IMR-90 (cell line): ENCODE measurements around the gene WDR45B. TPM values are rescaled to one million over a fixed set of nuclear protein-coding genes. Genes with fewer than 3 reads are reported as not detected.

Source experiments
- ATAC-seq: fragments of 200-7000 bp; cut with Tn5 transposase; 2 replicates; pipeline ENCODE4 v1.9.1; 2020; ENCODE audit warnings: low read depth, mild to moderate bottlenecking, moderate library complexity
- BruUV-seq: library from RNA; stranded (reverse); fragments of 400-500 nt; replicated peaks from 2 replicates; lab custom pipeline; 2021; lab: Mats Ljungman, UMichigan
- CTCF ChIA-PET: fragments of 300-600 bp; formaldehyde crosslinking; extraction: SDS; loops from one replicate; lab custom pipeline; 2021; ENCODE audit warnings: antibody characterized with exemption; lab: Yijun Ruan, JAX
- POLR2A ChIA-PET: fragments of 300-600 bp; sonication (Branson Sonifier 250); formaldehyde crosslinking; loops from one replicate; lab custom pipeline; 2022; ENCODE audit warnings: antibody characterized with exemption; ENCODE audit not compliant: unreplicated experiment; lab: Charles Lee
- DNase-seq: peaks from one replicate; pipeline ENCODE4 v3.0.0; 2013
- H2AFZ ChIP-seq: replicated peaks from 2 replicates; pipeline ENCODE3; 2013; ENCODE audit warnings: low read length, mild to moderate bottlenecking; ENCODE audit not compliant: poor library complexity
- H2AK5ac ChIP-seq: 2 replicates; pipeline ENCODE4 v1.6.1; 2013; ENCODE audit warnings: low read depth, low read length, inconsistent platforms
- H2AK9ac ChIP-seq: replicated peaks from 2 replicates; pipeline ENCODE3; 2013; ENCODE audit warnings: mild to moderate bottlenecking, low read depth, low read length, moderate library complexity; ENCODE audit not compliant: poor library complexity
- H2BK120ac ChIP-seq: 2 replicates; pipeline ENCODE4 v1.6.1; 2013; ENCODE audit warnings: low read depth, low read length, inconsistent platforms
- H2BK15ac ChIP-seq: 3 replicates; pipeline ENCODE4 v1.6.1; 2013; ENCODE audit warnings: low read depth, low read length, inconsistent platforms
- H2BK20ac ChIP-seq: 2 replicates; pipeline ENCODE4 v1.6.1; 2013; ENCODE audit warnings: low read depth, mild to moderate bottlenecking, inconsistent platforms, low read length, moderate library complexity
- H2BK5ac ChIP-seq: 2 replicates; pipeline ENCODE4 v1.6.1; 2013; ENCODE audit warnings: mild to moderate bottlenecking, low read depth, low read length, inconsistent platforms; ENCODE audit not compliant: poor library complexity, severe bottlenecking
- H3K14ac ChIP-seq: replicated peaks from 2 replicates; pipeline ENCODE4 v1.6.1; 2013; ENCODE audit warnings: low read depth, low read length, inconsistent platforms
- H3K18ac ChIP-seq: 2 replicates; pipeline ENCODE4 v1.6.1; 2013; ENCODE audit warnings: low read depth, low read length, control low read depth
- H3K23ac ChIP-seq: 2 replicates; pipeline ENCODE4 v1.6.1; 2013; ENCODE audit warnings: low read depth, low read length, inconsistent platforms
- H3K27ac ChIP-seq: 2 replicates; pipeline ENCODE4 v1.5.1; 2013; ENCODE audit warnings: mild to moderate bottlenecking, control low read depth, low read length; ENCODE audit not compliant: insufficient read depth
- H3K27me3 ChIP-seq: 2 replicates; pipeline ENCODE4 v1.6.1; 2013; ENCODE audit warnings: low read length; ENCODE audit not compliant: control insufficient read depth, insufficient read depth
- H3K36me3 ChIP-seq: 2 replicates; pipeline ENCODE4 v1.6.1; 2013; ENCODE audit warnings: low read length, mixed read lengths; ENCODE audit not compliant: control insufficient read depth, insufficient read depth
- H3K4ac ChIP-seq: 2 replicates; pipeline ENCODE4 v1.6.1; 2013; ENCODE audit warnings: low read depth, low read length, inconsistent platforms
- H3K4me1 ChIP-seq: 2 replicates; pipeline ENCODE4 v1.6.1; 2013; ENCODE audit warnings: low read length, mixed read lengths; ENCODE audit not compliant: control insufficient read depth, insufficient read depth
- H3K4me2 ChIP-seq: 2 replicates; pipeline ENCODE4 v1.6.1; 2013; ENCODE audit warnings: low read depth, mild to moderate bottlenecking, control low read depth, low read length, moderate library complexity
- H3K4me3 ChIP-seq: 2 replicates; pipeline ENCODE4 v1.5.1; 2013; ENCODE audit warnings: low read depth, mild to moderate bottlenecking, control low read depth, low read length, moderate library complexity; ENCODE audit not compliant: insufficient read depth
- H3K56ac ChIP-seq: 2 replicates; pipeline ENCODE4 v1.6.1; 2013; ENCODE audit warnings: low read length, inconsistent platforms; ENCODE audit not compliant: insufficient read depth; ENCODE audit errors: extremely low read depth
- H3K79me1 ChIP-seq, 2 experiments: 2 replicates each; pipeline ENCODE4 v1.6.1; 2013; ENCODE audit warnings: low read length in 2 of 2, inconsistent platforms in 1 of 2, low read depth in 1 of 2
- H3K9ac ChIP-seq: 2 replicates; pipeline ENCODE4 v1.6.1; 2013; ENCODE audit warnings: low read depth, low read length, control low read depth
- H3K9me1 ChIP-seq: 2 replicates; pipeline ENCODE4 v1.6.1; 2013; ENCODE audit warnings: low read length, inconsistent platforms; ENCODE audit not compliant: insufficient read depth
- H3K9me3 ChIP-seq: 2 replicates; pipeline ENCODE4 v1.6.1; 2013; ENCODE audit warnings: low read length; ENCODE audit not compliant: control insufficient read depth, insufficient read depth
- H4K20me1 ChIP-seq: 2 replicates; pipeline ENCODE4 v1.6.1; 2013; ENCODE audit warnings: low read length, inconsistent platforms; ENCODE audit not compliant: insufficient read depth
- H4K5ac ChIP-seq: 2 replicates; pipeline ENCODE4 v1.6.1; 2013; ENCODE audit warnings: mild to moderate bottlenecking, low read depth, low read length, control low read depth
- H4K8ac ChIP-seq, 2 experiments: 2 replicates each; pipeline ENCODE4 v1.6.1; 2013; ENCODE audit warnings: low read depth in 2 of 2, low read length in 2 of 2, control low read depth in 1 of 2, inconsistent platforms in 1 of 2
- H4K91ac ChIP-seq: 2 replicates; pipeline ENCODE4 v1.6.1; 2013; ENCODE audit warnings: low read depth, low read length, inconsistent platforms; ENCODE audit not compliant: insufficient read depth
- BHLHE40 ChIP-seq: fragments of 150-350 bp; IDR thresholded peaks from 2 replicates; pipeline ENCODE4 v1.6.1; 2016; ENCODE audit warnings: mild to moderate bottlenecking, low read depth, low read length
- CEBPB ChIP-seq: IDR thresholded peaks from 2 replicates; pipeline ENCODE4 v1.6.1; 2012; ENCODE audit warnings: low read depth, low read length, improper control_type of control experiment
- CHD1 ChIP-seq: IDR thresholded peaks from 2 replicates; pipeline ENCODE4 v1.6.1; 2012; ENCODE audit warnings: low read depth, low read length, improper control_type of control experiment
- FOS ChIP-seq: fragments of 150-350 bp; IDR thresholded peaks from 2 replicates; pipeline ENCODE4 v1.6.1; 2016; ENCODE audit warnings: low read depth, low read length
- MAFK ChIP-seq: IDR thresholded peaks from 2 replicates; pipeline ENCODE4 v1.6.1; 2012; ENCODE audit warnings: low read depth, low read length, improper control_type of control experiment
- MAZ ChIP-seq: IDR thresholded peaks from 2 replicates; pipeline ENCODE4 v1.6.1; 2012; ENCODE audit warnings: low read depth, mild to moderate bottlenecking, low read length, improper control_type of control experiment, moderate library complexity, borderline replicate concordance
- MXI1 ChIP-seq: IDR thresholded peaks from 2 replicates; pipeline ENCODE4 v1.6.1; 2012; ENCODE audit warnings: low read depth, mild to moderate bottlenecking, low read length, moderate library complexity, borderline replicate concordance
- NFE2L2 ChIP-seq: fragments of 150-350 bp; IDR thresholded peaks from 2 replicates; pipeline ENCODE4 v1.6.1; 2016; ENCODE audit warnings: low read depth, mild to moderate bottlenecking, low read length
- POLR2A ChIP-seq: IDR thresholded peaks from 2 replicates; pipeline ENCODE4 v1.6.1; 2012; ENCODE audit warnings: mild to moderate bottlenecking, low read depth, low read length
- RAD21 ChIP-seq: IDR thresholded peaks from 2 replicates; pipeline ENCODE4 v1.6.1; 2012; ENCODE audit warnings: low read length, improper control_type of control experiment
- RCOR1 ChIP-seq: IDR thresholded peaks from 2 replicates; pipeline ENCODE4 v1.6.1; 2012; ENCODE audit warnings: mild to moderate bottlenecking, low read length, improper control_type of control experiment; ENCODE audit not compliant: insufficient replicate concordance
- RFX5 ChIP-seq: IDR thresholded peaks from 2 replicates; pipeline ENCODE4 v1.8.0; 2012; ENCODE audit warnings: low read depth, mild to moderate bottlenecking, low read length, moderate library complexity
- SMC3 ChIP-seq: fragments of 150-350 bp; IDR thresholded peaks from 2 replicates; pipeline ENCODE4 v1.6.1; 2016; ENCODE audit warnings: low read depth, mild to moderate bottlenecking, antibody characterized with exemption, low read length, moderate library complexity
- WGBS, 2 experiments: methylation state at CpG; one replicate each; pipeline versions ENCODE4 v1.1.5 to v1.1.7; 2013; ENCODE audit warnings: missing lambda C conversion rate in 2 of 2; ENCODE audit not compliant: insufficient read length in 1 of 2; ENCODE audit errors: extremely low coverage in 2 of 2; 5-methylcytosine and 5-hydroxymethylcytosine counted together
- dilution Hi-C: fragments of 300-500 bp; cut with HindIII; formaldehyde crosslinking; loops from one replicate; pipeline ENCODE4 v1.14.3; 2018; ENCODE audit warnings: low sequenced_read_pairs; ENCODE audit not compliant: unreplicated experiment
- in situ Hi-C: fragments of 300-500 bp; cut with MboI; formaldehyde crosslinking; loops from 3 replicates; pipeline ENCODE4 v1.14.3; 2019; ENCODE audit warnings: low sequenced_read_pairs, inconsistent platforms, mixed read lengths
- intact Hi-C: fragments of 100-400 bp; cut with micrococcal nuclease; formaldehyde crosslinking; loops from 2 replicates; pipeline ENCODE4 v1.10.0; 2022
- polyA plus RNA-seq, 3 experiments: library from polyadenylated mRNA; depleted of rRNA; stranded (reverse); fragments of >200 nt; gene quantifications; 2 replicates each; pipeline ENCODE4 v1.2.3, GENCODE V29; 2012; ENCODE audit warnings: low replicate concordance in 1 of 3
- total RNA-seq: library from RNA; depleted of rRNA; stranded (reverse); fragments of >200 nt; gene quantifications from 2 replicates; pipeline ENCODE4 v1.2.3, GENCODE V29; 2012
- TF ChIP-seq, protein P1 (sequence below): fragments of 150-350 bp; IDR thresholded peaks from 2 replicates; pipeline ENCODE4 v1.6.1; 2016; ENCODE audit warnings: low read depth, mild to moderate bottlenecking, low read length, moderate library complexity, borderline replicate concordance
- TF ChIP-seq, protein P2 (sequence below): conservative IDR thresholded peaks from 2 replicates; pipeline ENCODE4 v1.5.1; 2012; ENCODE audit warnings: mild to moderate bottlenecking, low read depth, low read length, improper control_type of control experiment
- TF ChIP-seq, protein P3 (sequence below): fragments of 150-350 bp; IDR thresholded peaks from 2 replicates; pipeline ENCODE4 v1.6.1; 2017; ENCODE audit warnings: mild to moderate bottlenecking, antibody characterized with exemption, low read length, low read depth

The WDR45B gene
- total and polyA plus RNA-seq, 2 of the 4 experiments (the other 2 are of a cell fraction): 98.2 to 110 TPM

DNA sequence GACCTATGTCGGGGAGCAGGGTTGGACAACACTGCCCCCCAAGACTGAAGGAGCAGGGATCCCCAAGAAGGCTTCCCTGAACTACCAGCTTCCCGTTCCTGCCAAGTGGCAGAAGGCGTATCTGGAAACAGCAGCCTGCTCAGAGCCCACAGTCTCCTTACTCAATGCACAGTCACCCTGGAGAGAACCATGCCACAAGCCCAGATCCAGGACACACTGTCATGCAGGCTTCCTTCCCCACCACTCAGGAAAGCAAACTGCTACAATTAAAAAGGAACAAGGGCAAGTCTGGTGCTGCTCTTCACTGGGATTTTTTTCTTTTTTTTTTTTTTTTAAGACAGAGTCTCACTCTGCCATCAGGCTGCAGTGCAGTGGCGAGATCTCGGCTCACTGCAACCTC lies 8.2 kb downstream of the WDR45B start:
- no peak overlapping the region for H2BK20ac ChIP-seq
- CTCF ChIA-PET: no interaction called here
- H4K5ac ChIP-seq: no peak overlapping the region
- no peak overlapping the region for H3K9ac ChIP-seq
- TF ChIP-seq CHD1: no peak
- no peak for TF ChIP-seq MXI1
- TF ChIP-seq SMC3: no peak
- no peak for TF ChIP-seq NFE2L2
- TF ChIP-seq RFX5: no peak
- TF ChIP-seq CEBPB: no peak
- no peak for TF ChIP-seq BHLHE40
- TF ChIP-seq FOS: no peak
- no peak for TF ChIP-seq MAFK
- no peak for TF ChIP-seq POLR2A
- TF ChIP-seq MAZ: no peak
- TF ChIP-seq RCOR1: no peak
- TF ChIP-seq, protein P1, sequence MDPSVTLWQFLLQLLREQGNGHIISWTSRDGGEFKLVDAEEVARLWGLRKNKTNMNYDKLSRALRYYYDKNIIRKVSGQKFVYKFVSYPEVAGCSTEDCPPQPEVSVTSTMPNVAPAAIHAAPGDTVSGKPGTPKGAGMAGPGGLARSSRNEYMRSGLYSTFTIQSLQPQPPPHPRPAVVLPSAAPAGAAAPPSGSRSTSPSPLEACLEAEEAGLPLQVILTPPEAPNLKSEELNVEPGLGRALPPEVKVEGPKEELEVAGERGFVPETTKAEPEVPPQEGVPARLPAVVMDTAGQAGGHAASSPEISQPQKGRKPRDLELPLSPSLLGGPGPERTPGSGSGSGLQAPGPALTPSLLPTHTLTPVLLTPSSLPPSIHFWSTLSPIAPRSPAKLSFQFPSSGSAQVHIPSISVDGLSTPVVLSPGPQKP: no peak
- TF ChIP-seq, protein P2, sequence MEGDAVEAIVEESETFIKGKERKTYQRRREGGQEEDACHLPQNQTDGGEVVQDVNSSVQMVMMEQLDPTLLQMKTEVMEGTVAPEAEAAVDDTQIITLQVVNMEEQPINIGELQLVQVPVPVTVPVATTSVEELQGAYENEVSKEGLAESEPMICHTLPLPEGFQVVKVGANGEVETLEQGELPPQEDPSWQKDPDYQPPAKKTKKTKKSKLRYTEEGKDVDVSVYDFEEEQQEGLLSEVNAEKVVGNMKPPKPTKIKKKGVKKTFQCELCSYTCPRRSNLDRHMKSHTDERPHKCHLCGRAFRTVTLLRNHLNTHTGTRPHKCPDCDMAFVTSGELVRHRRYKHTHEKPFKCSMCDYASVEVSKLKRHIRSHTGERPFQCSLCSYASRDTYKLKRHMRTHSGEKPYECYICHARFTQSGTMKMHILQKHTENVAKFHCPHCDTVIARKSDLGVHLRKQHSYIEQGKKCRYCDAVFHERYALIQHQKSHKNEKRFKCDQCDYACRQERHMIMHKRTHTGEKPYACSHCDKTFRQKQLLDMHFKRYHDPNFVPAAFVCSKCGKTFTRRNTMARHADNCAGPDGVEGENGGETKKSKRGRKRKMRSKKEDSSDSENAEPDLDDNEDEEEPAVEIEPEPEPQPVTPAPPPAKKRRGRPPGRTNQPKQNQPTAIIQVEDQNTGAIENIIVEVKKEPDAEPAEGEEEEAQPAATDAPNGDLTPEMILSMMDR: no peak
- TF ChIP-seq, protein P3, sequence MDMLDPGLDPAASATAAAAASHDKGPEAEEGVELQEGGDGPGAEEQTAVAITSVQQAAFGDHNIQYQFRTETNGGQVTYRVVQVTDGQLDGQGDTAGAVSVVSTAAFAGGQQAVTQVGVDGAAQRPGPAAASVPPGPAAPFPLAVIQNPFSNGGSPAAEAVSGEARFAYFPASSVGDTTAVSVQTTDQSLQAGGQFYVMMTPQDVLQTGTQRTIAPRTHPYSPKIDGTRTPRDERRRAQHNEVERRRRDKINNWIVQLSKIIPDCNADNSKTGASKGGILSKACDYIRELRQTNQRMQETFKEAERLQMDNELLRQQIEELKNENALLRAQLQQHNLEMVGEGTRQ: no peak
- TF ChIP-seq RAD21: no peak
- dilution Hi-C loops: no loop called here
- H2AK9ac ChIP-seq: no peak overlapping the region
- no peak overlapping the region for H4K91ac ChIP-seq
- H3K27ac ChIP-seq: no peak overlapping the region
- no peak for DNase-seq
- H3K4ac ChIP-seq: no peak overlapping the region
- no peak overlapping the region for H3K23ac ChIP-seq
- H2BK120ac ChIP-seq: no peak overlapping the region
- no peak overlapping the region for H3K18ac ChIP-seq
- H3K36me3 ChIP-seq: peaks cover 46% of the 10 kb centered on the region
- no peak overlapping the region for H2BK5ac ChIP-seq
- H2AK5ac ChIP-seq: no peak overlapping the region
- H4K8ac ChIP-seq: no peak overlapping the region
- POLR2A ChIA-PET: no interaction called here
- intact Hi-C loops: no loop called here
- no peak overlapping the region for H3K4me3 ChIP-seq
- no peak overlapping the region for H3K56ac ChIP-seq
- H3K79me1 ChIP-seq: peaks cover 41 to 65% of the 10 kb centered on the region in 2 experiments
- H4K20me1 ChIP-seq: peaks cover 81% of the 10 kb centered on the region
- ATAC-seq: no peak
- no peak overlapping the region for H2AFZ ChIP-seq
- 100% methylated on average over 2 of the region's 5 CpGs; no CpG with 5 or more reads in 1 of the 2 experiments for WGBS, 2 experiments
- H3K9me1 ChIP-seq: peaks cover 3% of the 10 kb centered on the region; the same call in 1 of the 2 replicates
- BruUV-seq: no TSS peak
- no peak overlapping the region for H2BK15ac ChIP-seq
- H3K14ac ChIP-seq: no peak overlapping the region
- H3K27me3 ChIP-seq: no peaks in the 10 kb centered on the region
- H3K4me1 ChIP-seq: peaks cover 1% of the 10 kb centered on the region; the same call in 1 of the 2 replicates
- in situ Hi-C loops: no loop called here
- no peaks in the 10 kb centered on the region for H3K9me3 ChIP-seq
- H3K4me2 ChIP-seq: no peak overlapping the region
